K562 (cell line): ENCODE results near the gene SPATA32. TPM values are rescaled to one million over a fixed set of nuclear protein-coding genes. Genes with fewer than 3 reads are reported as not detected.
A peak's percentile ranks its signal among the peaks of the same experiment; 100 is the strongest.

Experiments used
- ATF4 ChIP-seq: fragments of 450-650 bp; formaldehyde crosslinking; IDR thresholded peaks from 2 replicates; pipeline ENCODE4 v1.4.0; 2022; ENCODE audit warnings: mild to moderate bottlenecking, moderate library complexity
- BACH1 ChIP-seq: fragments of 200-800 bp; sonication (Bioruptor generic); IDR thresholded peaks from 2 replicates; pipeline ENCODE4 v1.6.1; 2016; ENCODE audit warnings: missing genetic modification characterization, missing compliant biosample characterization
- BRCA1 ChIP-seq, 2 experiments: fragments of 450-650 bp in 1 of 2; sonication (generic) in 1 of 2; formaldehyde crosslinking in 1 of 2; IDR thresholded peaks; 2 replicates each; pipeline versions ENCODE4 v1.5.0 to v1.6.1; 2017 to 2020; ENCODE audit warnings: mild to moderate bottlenecking in 1 of 2, missing genetic modification reagents in 1 of 2
- CREB3L1 ChIP-seq: fragments of 450-650 bp; IDR thresholded peaks from 2 replicates; pipeline ENCODE4 v1.6.1; 2014; ENCODE audit warnings: low read depth, mild to moderate bottlenecking, moderate library complexity, borderline replicate concordance
- CREB5 ChIP-seq: fragments of 250-450 bp; sonication (Bioruptor Pico); IDR thresholded peaks from 2 replicates; pipeline ENCODE4 v1.5.0; 2020; ENCODE audit warnings: mild to moderate bottlenecking
- DACH1 ChIP-seq: fragments of 450-650 bp; IDR thresholded peaks from 2 replicates; pipeline ENCODE4 v1.6.1; 2018; ENCODE audit not compliant: partially characterized antibody
- GATAD2A ChIP-seq: fragments of 450-650 bp; IDR thresholded peaks from 2 replicates; pipeline ENCODE4 v1.6.1; 2017
- ILF3 ChIP-seq: fragments of 450-650 bp; IDR thresholded peaks from 2 replicates; pipeline ENCODE4 v1.6.1; 2018; ENCODE audit warnings: antibody characterized with exemption, mild to moderate bottlenecking, moderate library complexity, borderline replicate concordance
- MNT ChIP-seq, 2 experiments: fragments of 450-650 bp; conservative IDR thresholded peaks; 2 replicates each; pipeline ENCODE4 v1.6.1; 2017; ENCODE audit warnings: mild to moderate bottlenecking in 2 of 2, moderate library complexity in 2 of 2
- NRF1 ChIP-seq, 2 experiments: fragments of 450-650 bp; IDR thresholded peaks in 1 of 2; conservative IDR thresholded peaks in 1 of 2; 2 replicates each; pipeline ENCODE4 v1.6.1; 2014; ENCODE audit warnings: mild to moderate bottlenecking in 2 of 2
- SOX6 ChIP-seq: fragments of 450-650 bp; IDR thresholded peaks from 2 replicates; pipeline ENCODE4 v1.6.1; 2014; ENCODE audit warnings: mild to moderate bottlenecking
- TAF7 ChIP-seq: fragments of 450-650 bp; IDR thresholded peaks from 2 replicates; pipeline ENCODE4 v1.6.1; 2016; ENCODE audit warnings: missing genetic modification characterization, missing compliant biosample characterization
- YY1 ChIP-seq, 3 experiments: IDR thresholded peaks; 2 replicates each; pipeline ENCODE4 v1.6.1; 2011; ENCODE audit warnings: low read length in 2 of 3, mild to moderate bottlenecking in 2 of 3, moderate library complexity in 2 of 3, borderline replicate concordance in 1 of 3, control low read depth in 1 of 3, low read depth in 1 of 3; ENCODE audit not compliant: insufficient read depth in 3 of 3, insufficient replicate concordance in 2 of 3, control insufficient read depth in 1 of 3, insufficient read length in 1 of 3; ENCODE audit errors: extremely low read depth in 1 of 3
- ZBTB12 ChIP-seq: fragments of 250-450 bp; sonication (Bioruptor Pico); IDR thresholded peaks from 2 replicates; pipeline ENCODE4 v1.4.0; 2020
- ZBTB17 ChIP-seq: fragments of 450-650 bp; formaldehyde crosslinking; IDR thresholded peaks from 2 replicates; pipeline ENCODE4 v1.4.0; 2020; ENCODE audit warnings: mild to moderate bottlenecking
- ZBTB43 ChIP-seq: sonication (generic); formaldehyde crosslinking; IDR thresholded peaks from 2 replicates; pipeline ENCODE4 v1.8.0; 2023; ENCODE audit warnings: mild to moderate bottlenecking, missing genetic modification reagents
- ZBTB8A ChIP-seq: fragments of 450-650 bp; IDR thresholded peaks from 2 replicates; pipeline ENCODE4 v1.6.1; 2018; ENCODE audit warnings: mild to moderate bottlenecking, moderate library complexity; ENCODE audit not compliant: partially characterized antibody
- ZNF253 ChIP-seq: fragments of 250-450 bp; sonication (Bioruptor Pico); conservative IDR thresholded peaks from 2 replicates; pipeline ENCODE4 v1.6.1; 2021; ENCODE audit warnings: mild to moderate bottlenecking
- polyA plus RNA-seq, 8 experiments: library from polyadenylated mRNA; depleted of rRNA in 4 of 8; stranded (reverse) in 5 of 8; unstranded in 3 of 8; fragments of >200 nt; fragmentation: Nextera tagmentation in 2 of 8; fragmentation: Illumina TruSeq in 1 of 8; extraction: Ambion mirVana in 2 of 8; extraction: Trizol in 1 of 8; gene quantifications; 2 replicates each; pipeline versions ENCODE4 v1.2.1 to v1.2.3, GENCODE V29; 2011 to 2014; ENCODE audit warnings: inconsistent platforms in 1 of 8, missing spikeins in 1 of 8
- total RNA-seq, 7 experiments: library from RNA; depleted of rRNA in 6 of 7; stranded (reverse); fragments of >200 nt in 6 of 7; fragmentation: Illumina TruSeq in 2 of 7; extraction: Trizol in 2 of 7; gene quantifications; 2 replicates each; pipeline versions ENCODE4 v1.2.1 to v1.2.3, GENCODE V29; 2011 to 2021; ENCODE audit warnings: low replicate concordance in 1 of 7

SPATA32 gene
- total and polyA plus RNA-seq, 9 of the 15 experiments (the other 6 are each of a cell fraction or from before 2014, with no cell fraction given) = 0.03 to 0.06 TPM; not detected in 7

- peak; percentile 82 for TF ChIP-seq ZBTB12 (CRISPR knock-in tag)
- TF ChIP-seq YY1 (IDR thresholded peaks at IDR 0.05; ENCODE audit: borderline replicate concordance in 1 of 3, control insufficient read depth in 1 of 3, extremely low read depth in 1 of 3, insufficient read depth in 3 of 3, insufficient read length in 1 of 3, insufficient replicate concordance in 2 of 3, low read depth in 1 of 3, low read length in 2 of 3) = peak in 2 of 3 experiments; percentile 32 to 46
- no peak for TF ChIP-seq ZBTB43 (CRISPR knock-in tag)
- peak; percentile 21; the same call in 1 of the 2 replicates for TF ChIP-seq ZBTB17 (CRISPR knock-in tag)
- 0 out of 4 replicates have a peak, but pooled peaks of 1 of the 2 experiments have one; percentile 32 for TF ChIP-seq NRF1 (conservative IDR thresholded peaks at IDR 0.05 in 1 of 2, IDR thresholded peaks at IDR 0.05 in 1 of 2)
- no peak for TF ChIP-seq TAF7 (tag)
- TF ChIP-seq BRCA1 (IDR thresholded peaks at IDR 0.05) = no peak
- no peak for TF ChIP-seq BRCA1 (CRISPR knock-in tag; IDR thresholded peaks at IDR 0.05)
- 0 out of 2 replicates have a peak, but pooled peaks have one; percentile 58 for TF ChIP-seq ATF4
- peak; percentile 58; the same call in 1 of the 2 replicates for TF ChIP-seq BACH1
- no peak for TF ChIP-seq CREB5 (CRISPR knock-in tag)
- TF ChIP-seq SOX6 = peak; percentile 56; the same call in 1 of the 2 replicates
- TF ChIP-seq CREB3L1 = peak; percentile 40; the same call in 1 of the 2 replicates
- TF ChIP-seq DACH1 = peak; percentile 61
- no peak for TF ChIP-seq GATAD2A
- TF ChIP-seq MNT (conservative IDR thresholded peaks at IDR 0.05) = peak; percentile 59 to 79
- TF ChIP-seq ZBTB8A = no peak
- no peak for TF ChIP-seq ZNF253
- TF ChIP-seq ILF3 = no peak
Observed at GRCh38 chr17:45228763-45229539, 32.9 kb downstream of the SPATA32 start (continued).
